Fibroblast of skin of abdomen (primary cell): Measurements from ENCODE around the gene GLIS1.

ENCODE experiments used
- DNase-seq: peaks from one replicate; pipeline ENCODE4 v3.0.0-alpha.2; 2013

GLIS1 gene

GRCh38 chr1:53521924-53522552 lies 216.9 kb downstream of the GLIS1 start:
- DNase-seq: peak; percentile 41

DNA sequence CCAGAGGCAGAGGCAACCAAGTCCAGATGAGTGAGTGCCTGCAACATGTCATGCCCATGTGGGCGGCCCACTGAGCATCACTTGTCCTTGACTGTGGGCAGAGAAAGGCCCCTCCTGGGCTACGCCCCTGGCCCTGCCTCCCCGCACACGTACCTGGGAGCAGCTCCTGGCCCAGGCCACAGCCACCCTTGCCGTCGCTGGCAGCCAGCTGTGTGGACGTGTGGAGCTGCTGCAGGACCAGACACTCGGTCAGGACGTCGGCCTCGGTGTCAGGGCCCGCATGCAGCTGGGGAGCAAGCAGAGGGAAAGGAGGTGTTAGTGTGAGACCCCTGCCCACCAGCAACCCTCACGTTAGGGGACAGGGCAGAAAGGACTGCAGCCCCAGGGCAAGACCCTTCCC lies 218.5 kb downstream of the GLIS1 start:
- no peak for DNase-seq

DNA sequence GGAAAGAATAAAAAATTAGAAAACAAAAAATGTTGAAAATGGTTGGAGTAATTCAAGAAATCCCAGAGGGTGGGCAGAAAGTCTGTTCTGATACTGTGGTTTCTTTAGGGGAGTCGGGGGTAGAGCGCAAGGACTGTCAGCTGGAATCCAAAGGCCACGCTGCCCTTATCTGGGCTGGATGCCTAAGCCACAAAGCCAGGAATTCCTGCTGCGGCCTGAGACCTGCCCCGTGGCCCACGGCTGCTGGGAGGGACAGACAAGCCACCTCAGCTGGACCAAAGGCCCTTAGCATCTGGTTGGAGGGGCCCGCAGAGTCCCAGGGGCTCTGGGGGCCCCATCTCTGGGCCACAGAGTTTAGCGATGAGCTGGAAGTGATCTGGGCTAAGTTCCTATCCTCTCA lies 219.5 kb downstream of the GLIS1 start:
- no peak for DNase-seq

- DNase-seq: no peak
These were observed 220.2 kb downstream of the GLIS1 start for GRCh38 chr1:53518775-53519174.

GRCh38 chr1:53517821-53518352 lies 221.1 kb downstream of the GLIS1 start:
- DNase-seq: no peak

- no peak for DNase-seq
These were observed 221.9 kb downstream of the GLIS1 start for GRCh38 chr1:53517109-53517508.

DNA sequence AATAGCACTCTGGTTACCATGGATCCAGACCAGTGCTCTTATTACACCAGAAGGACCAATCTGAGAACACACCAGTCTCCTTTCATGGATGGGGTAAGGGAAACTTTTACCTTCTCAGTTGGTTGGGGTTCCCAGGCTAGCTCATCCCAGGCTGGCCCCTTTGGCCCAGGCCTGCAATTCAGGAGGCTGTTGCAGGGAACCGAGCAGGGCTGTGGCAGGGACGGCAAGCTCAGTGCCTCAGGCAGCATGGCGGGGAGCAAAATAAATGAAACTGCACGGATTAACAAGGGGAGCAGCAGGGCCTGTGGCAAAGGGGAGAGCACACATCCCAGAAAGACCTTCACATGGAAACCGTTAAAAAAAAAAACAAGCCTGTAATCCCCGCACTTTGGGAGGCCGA lies 222.8 kb downstream of the GLIS1 start:
- DNase-seq: no peak

GRCh38 chr1:53514436-53514835 lies 224.5 kb downstream of the GLIS1 start:
- no peak for DNase-seq

GRCh38 chr1:53513846-53514245 lies 225.1 kb downstream of the GLIS1 start:
- no peak for DNase-seq

GRCh38 chr1:53512807-53513755 lies 225.9 kb downstream of the GLIS1 start:
- no peak for DNase-seq

GRCh38 chr1:53511933-53512806 lies 226.8 kb downstream of the GLIS1 start:
- peak; percentile 64 for DNase-seq

DNA sequence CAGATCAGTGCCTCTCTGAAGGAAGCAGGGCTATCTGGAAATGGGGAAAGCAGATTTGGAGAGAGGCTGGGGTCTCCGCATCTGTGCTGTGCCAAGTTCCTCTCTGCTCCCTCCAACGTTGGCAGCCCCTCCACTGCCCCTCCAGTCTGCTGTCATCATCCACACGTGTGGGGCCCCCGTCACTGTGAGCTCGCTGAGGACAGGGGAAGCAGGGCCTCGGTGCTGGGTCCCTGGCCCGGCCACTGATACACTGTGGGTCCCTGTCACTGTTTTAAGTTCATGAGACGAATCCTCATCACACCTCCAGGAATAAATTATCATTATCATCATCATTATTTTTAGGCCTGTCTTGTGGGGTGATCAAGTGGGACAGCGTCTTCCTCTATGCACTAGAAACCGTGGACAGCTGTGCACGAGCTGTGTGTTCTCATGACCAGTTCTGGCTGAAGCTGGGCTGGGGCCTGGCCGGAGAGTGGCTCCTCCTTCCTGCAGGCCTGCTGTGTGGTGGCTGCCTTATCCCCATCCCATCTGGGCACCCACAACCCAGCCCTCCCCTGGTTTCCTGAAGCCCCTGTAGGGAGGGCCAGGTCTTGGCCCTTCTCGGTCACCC lies 227.5 kb downstream of the GLIS1 start:
- DNase-seq: no peak

DNA sequence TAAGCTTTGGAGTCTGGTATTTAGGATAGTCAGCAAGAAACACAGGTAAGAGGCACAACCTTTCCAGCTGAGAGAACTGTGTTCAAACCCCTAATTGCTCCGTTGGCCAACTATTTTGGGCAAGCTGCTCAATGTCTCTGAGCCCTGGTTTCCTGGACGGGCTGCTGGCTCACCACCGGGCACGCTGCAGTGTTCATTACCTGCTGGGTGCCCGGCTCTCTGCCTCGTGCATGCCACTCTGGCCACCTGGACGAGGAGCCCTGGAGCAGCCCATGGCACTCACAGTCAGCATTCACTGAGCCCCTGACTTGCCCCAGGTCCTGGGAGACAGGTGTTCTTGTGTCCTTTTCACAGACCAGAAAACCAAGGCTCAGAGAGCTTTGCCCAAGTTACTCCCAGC lies 228.7 kb downstream of the GLIS1 start:
- no peak for DNase-seq

- DNase-seq: no peak
These were observed 229.2 kb downstream of the GLIS1 start for GRCh38 chr1:53509775-53510174.

DNA sequence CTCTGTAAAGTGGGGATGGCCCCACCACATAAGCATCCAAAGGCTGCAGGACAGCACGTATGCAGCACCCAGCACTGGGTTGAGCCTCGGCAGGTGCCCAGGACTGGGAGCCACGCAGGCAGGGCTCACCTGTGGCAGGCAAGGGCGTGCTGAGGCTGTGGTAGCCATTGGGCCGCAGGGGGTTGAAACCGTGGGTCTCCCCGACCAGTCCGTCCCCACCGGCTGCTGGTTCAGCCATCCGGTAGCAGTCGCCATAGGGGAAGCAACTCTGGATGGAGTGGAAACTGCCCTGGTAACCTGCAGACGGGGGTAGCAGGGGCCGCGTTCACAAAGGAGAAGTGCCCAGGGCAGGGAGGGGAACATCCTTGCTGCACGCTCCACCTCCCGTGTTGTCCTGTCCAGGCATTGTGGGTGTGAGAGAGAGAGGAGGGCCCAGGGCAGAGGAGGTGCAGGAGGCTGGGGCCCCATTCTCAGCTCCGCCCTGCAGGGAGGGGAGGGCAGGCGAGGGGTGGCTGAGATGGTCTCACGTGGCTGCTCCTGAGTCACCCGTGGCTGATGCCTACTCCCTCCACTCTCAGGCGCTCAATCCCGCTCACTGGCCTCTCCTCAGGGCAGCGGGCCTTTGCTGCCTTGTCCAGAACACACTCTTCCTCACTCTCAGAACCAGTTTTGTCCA lies 229.8 kb downstream of the GLIS1 start:
- peak; percentile 28 for DNase-seq

DNA sequence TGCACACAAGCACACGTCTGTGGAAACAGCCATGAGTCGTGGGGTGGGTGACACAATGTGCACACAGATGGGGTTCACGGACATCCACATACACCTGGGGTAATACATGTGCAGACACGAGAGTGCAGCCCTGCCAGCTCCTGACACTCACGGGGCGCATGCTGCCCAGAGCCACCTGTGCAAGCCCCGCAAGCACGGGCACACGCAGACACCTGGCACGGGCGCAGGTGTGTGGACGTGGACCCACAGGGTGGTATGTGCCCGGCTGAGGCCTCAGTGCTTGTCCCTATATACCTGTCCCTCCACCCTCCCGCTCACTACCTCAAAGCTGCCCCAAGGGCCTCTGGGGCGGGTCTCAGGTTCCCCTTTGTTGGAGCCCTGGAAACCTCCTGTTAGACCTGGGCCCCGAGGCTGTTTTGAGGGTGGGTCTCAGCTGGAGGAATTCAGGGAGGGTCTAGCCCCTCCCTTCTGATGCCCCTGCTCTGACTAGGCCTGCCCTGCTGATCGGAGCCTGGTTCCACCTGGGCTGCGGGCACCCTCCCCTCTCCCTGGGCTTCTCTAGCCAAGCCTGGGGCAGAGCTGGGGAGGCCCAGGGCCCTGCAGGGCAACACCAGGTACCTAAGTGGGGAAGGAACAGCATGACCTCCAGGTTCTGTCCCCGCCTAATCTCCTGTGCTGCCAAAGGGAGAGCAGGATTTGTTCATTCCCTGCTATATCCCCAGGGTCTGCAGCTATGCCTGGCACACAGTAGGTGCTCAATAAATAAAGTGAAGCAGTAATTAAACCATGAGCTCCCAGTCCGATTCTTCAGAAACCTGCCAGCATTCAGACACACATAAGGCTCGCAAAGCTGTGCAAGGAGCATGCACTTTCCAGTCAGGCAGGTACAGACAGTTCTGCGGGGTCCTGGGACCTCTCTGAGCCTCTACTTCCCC lies 230.6 kb downstream of the GLIS1 start:
- no peak for DNase-seq

DNA sequence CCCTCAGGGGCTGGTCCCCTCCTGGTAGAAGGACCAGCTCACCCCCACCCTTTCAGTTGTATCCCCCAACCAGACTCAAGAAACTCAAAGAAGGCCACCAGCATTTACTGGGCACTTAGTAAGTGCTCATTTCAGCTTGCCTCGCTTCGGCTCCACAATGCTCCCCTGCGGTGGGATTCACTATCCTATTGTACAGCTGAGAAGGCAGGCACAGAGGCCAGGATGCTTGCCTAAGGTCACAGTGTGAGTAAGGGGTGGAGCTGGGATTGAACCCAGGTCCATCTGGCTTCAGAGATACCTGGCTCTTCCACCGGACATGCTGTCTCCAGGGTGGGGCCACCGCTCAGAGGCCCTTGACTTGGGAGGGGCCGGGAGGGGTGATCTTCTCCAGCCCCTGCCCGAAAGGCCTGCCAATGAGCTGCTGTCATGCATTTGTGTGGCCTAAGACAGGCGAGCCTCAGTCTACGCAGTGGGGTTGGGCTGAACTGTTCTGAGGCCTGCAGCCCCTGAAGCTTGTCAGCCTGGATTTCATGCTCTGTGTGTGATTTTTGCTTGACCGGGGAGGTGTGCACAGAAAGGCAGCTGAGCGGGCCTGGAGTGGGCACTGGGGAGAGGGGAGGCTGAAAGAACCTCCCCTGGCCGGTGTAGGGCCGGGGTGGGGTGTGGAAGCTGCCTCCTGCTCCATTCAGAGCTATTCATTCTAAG lies 231.7 kb downstream of the GLIS1 start:
- DNase-seq: no peak

DNA sequence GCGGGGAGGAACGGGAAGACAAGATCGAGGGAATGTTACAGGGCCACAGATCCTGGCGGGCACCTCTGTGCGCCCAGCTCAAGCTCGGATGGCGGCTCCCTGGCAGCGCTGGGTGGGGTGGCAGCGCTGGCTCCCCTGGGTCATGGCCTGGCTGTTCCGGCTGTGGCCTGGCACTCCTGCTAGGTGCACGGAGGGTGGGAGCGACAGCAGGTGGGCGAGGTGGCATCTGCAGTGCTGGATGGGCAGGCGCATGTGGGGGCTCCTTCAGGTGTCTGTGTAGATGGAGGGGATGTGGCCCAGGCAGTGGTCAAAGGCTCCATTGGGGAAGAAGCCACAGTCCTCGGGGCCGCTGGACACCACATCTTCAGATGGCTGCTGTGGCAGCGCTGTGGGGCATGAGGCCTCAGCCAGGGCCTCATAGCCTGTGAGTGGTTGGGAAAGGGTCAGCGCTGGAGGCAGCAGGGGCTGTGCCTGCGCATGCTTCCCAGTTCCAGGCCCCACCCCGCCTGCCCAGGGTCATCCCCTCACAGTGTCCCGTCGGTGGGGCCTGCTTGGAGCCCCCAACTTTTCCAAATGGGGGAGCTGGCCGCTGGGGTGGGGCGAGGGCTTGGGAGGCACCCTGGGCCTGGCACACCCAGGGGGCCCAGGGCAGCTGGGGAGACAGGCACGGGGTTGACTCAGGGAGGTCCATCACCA lies 232.5 kb downstream of the GLIS1 start:
- no peak for DNase-seq

GRCh38 chr1:53505891-53506290 lies 233.1 kb downstream of the GLIS1 start:
- no peak for DNase-seq
